Neural progenitor cell (in vitro differentiated cells): ENCODE results near the gene OXT.

ENCODE experiments used
- EZH2phosphoT487 ChIP-seq: fragments of 200-600 bp; sonication (generic); IDR thresholded peaks from 2 replicates; pipeline ENCODE4 v1.6.1; 2017; ENCODE audit warnings: antibody characterized with exemption
- TF ChIP-seq, protein P1 (sequence below): fragments of 200-600 bp; sonication (generic); IDR thresholded peaks from 2 replicates; pipeline ENCODE4 v1.5.1; 2017; ENCODE audit warnings: antibody characterized with exemption, mild to moderate bottlenecking

DNA sequence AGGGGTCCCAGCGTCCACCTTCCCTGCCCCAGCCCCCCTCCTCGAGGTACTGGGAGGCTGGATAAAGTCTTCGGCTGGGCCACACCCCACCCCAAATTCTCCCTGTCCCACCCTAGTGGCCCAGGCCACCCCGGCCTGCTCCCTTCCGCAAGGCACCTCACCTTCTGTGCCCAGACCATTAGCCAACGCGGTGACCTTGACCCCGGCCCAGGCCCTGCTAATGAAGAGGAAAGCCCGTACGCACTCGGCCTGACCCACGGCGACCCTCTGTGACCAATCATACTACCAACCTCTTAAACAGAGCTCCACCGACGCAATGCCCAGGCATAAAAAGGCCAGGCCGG, 182 bp upstream of the OXT start:
- TF ChIP-seq, protein P1, sequence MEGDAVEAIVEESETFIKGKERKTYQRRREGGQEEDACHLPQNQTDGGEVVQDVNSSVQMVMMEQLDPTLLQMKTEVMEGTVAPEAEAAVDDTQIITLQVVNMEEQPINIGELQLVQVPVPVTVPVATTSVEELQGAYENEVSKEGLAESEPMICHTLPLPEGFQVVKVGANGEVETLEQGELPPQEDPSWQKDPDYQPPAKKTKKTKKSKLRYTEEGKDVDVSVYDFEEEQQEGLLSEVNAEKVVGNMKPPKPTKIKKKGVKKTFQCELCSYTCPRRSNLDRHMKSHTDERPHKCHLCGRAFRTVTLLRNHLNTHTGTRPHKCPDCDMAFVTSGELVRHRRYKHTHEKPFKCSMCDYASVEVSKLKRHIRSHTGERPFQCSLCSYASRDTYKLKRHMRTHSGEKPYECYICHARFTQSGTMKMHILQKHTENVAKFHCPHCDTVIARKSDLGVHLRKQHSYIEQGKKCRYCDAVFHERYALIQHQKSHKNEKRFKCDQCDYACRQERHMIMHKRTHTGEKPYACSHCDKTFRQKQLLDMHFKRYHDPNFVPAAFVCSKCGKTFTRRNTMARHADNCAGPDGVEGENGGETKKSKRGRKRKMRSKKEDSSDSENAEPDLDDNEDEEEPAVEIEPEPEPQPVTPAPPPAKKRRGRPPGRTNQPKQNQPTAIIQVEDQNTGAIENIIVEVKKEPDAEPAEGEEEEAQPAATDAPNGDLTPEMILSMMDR = no peak
- no peak for TF ChIP-seq EZH2phosphoT487
